NCI-H69 (cell line): ENCODE results near the gene SRRM2.
A peak's percentile ranks its signal among the peaks of the same experiment; 100 is the strongest.

Source experiments
- DNase-seq: peaks from one replicate; lab custom pipeline; 2025; lab: John Stamatoyannopoulos, UW

The SRRM2 gene

DNA sequence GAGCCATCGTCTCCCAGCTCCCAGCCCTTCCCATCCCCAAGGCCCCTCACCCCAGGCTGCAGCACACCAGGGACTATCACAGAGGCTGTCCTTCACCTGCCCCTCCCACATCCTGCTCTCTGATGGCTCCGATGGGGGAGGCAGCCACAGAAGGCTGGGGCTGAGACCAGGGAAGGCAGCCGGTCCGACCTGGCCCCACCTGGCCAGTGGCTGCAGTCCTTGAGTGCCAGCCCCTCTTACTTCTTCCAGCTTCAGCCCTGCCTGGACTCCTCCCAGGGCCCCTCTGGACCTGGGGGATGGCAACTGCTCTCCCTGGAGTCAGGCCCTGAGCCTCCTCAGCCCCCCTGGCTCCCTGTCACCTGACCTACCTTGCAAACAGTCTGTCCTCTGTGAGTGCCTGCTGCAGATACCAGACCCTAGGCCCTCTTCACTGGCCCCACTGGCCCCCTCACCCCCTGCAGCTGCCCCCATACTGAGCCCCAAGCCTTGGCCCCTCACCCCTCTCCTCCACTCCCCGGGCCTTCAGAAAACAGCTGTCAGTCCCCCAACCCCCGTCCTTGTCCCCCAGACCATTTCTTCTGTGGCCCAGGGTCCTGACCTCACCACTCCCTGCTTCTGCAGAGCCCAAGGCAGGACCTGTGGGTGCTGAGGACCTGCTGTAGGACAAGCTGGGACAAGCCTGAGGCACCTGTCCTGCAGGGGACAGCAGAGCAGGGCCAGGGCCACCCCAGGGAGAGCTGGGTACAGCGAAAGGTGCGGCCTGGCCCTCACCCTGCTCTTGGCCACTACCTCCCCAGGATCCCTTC lies 12.6 kb upstream of the SRRM2 start:
- no peak for DNase-seq

GRCh38 chr16:2740476-2740875 lies 12.0 kb upstream of the SRRM2 start:
- DNase-seq: no peak

GRCh38 chr16:2741168-2741567 lies 11.3 kb upstream of the SRRM2 start:
- no peak for DNase-seq

DNA sequence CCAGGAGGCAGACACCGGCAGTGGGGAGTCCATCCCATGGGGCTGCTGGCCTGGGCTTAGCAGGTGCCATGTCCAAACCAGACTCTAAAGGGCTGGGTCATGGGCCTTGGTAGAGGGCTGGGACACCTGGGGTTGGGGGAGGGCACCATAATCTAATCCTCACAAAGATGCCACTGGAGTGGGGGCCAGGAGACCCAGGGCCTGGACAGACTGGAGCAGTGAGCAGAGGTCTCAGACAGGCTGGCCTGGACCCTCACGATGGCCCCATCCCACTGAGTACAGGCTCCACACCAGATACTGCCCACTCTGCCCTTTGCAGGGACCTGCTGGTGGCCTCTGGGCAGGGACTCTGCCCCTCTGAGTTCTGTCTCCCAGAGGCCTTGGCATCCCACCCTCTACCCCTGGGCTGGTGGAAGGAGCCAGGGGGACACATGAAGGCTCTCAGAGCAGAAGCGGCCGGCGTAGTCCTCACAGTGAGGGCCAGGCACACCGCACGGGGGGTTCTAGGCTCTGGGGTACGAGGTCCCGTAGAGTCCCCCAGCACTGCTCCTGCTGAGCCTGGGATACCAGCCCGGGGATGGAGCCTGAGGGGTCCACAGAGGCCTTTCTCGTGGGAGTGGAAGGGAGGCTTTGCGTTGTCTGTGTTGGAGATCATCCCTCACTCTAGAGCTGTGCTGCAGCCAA lies 10.0 kb upstream of the SRRM2 start:
- no peak for DNase-seq

DNA sequence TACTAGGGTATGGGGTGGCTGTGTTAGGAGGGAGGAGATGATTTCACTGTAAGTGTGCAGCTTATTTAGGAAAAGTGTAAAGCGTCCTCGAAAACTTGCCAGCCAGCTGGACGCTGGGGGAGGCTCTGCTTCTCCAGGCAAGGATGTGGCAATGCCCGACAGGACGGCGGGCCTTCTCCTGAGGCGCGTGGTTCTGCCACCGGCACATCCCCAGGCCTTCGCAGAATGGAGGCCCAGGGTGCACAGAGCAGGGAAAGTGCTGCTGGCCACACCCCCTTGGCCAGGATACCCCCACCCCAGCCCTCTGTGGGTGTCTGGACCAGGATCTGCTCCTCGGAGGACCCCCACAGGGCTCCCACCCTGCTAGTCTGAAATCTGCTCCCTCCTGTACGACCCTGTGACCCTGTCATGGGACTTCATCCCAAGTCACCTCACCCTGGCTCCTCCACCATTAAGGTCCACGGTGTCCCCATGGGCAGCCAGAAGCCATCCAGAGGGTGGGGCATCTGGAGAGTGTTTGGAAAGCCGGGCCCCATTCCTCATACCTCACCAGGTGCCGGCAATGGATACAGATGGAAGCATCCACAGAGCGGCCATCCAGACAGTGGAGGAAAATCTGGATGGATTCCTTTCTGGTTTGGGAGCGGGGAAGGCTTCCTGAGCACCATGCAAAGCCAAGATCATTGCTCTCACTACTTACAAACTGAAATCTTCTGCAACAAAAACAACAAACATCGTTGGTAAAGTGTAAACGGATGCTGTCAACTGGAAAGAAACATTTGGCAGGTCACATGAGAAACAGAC lies 9.2 kb upstream of the SRRM2 start:
- no peak for DNase-seq

GRCh38 chr16:2744711-2745110 lies 7.7 kb upstream of the SRRM2 start:
- DNase-seq: no peak

GRCh38 chr16:2745116-2745890 lies 7.1 kb upstream of the SRRM2 start:
- DNase-seq: no peak

DNA sequence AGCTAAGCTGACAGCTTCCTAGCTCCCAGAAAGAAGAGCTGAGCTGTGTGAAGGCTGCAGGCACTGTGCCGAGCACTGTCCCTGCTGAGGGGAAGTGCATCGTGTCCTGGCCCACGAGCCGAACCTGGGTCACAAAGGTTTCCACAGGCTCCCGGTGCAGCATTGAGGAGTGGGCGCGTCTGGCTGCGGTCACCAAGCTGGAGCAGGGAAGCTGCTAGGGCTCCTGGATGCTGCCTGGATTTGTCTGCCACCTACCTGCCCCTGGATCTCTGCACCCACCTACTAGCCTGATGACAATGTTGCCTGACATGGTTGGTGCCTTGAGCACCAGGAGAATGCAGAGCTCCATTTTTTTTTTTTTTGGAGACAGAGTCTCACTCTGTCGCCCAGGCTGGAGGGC lies 6.5 kb upstream of the SRRM2 start:
- no peak for DNase-seq

- DNase-seq: peak; percentile 31
Observed at GRCh38 chr16:2748757-2749455, 3.5 kb upstream of the SRRM2 start.

- peak; percentile 25 for DNase-seq
Observed at GRCh38 chr16:2749476-2749875, 3.0 kb upstream of the SRRM2 start.

GRCh38 chr16:2749936-2750335 lies 2.5 kb upstream of the SRRM2 start:
- no peak for DNase-seq

DNA sequence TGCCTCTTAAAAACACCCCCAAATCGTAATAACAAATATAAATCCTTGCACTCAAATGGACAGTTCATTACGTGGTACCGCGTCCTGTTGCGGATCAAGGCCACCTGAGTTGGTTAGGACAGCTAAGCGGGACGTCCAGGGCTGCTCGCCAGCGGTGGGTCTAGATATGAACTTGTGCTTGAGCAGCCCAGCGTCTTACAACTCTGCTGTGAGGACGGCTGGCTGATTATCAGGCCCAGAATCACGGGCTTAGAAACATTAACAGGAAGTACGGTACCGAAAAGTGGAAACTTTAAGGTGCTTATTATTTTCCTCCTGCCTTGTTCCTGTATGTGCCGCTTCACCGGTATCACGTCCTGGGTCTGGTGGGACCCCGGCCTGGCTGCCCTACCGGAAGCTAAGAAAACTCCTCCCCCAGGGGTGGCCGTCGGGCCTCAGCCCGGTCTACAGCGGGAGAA lies 832 bp upstream of the SRRM2 start:
- peak; percentile 89 for DNase-seq

GRCh38 chr16:2752850-2753732 lies 653 bp downstream of the SRRM2 start:
- DNase-seq: peak; percentile 97

- DNase-seq: peak; percentile 59
Observed at GRCh38 chr16:2753733-2754020, 1.2 kb downstream of the SRRM2 start.

- no peak for DNase-seq
Observed at GRCh38 chr16:2755158-2755557, 2.7 kb downstream of the SRRM2 start.

- no peak for DNase-seq
Observed at GRCh38 chr16:2756288-2757015, 4.0 kb downstream of the SRRM2 start.

DNA sequence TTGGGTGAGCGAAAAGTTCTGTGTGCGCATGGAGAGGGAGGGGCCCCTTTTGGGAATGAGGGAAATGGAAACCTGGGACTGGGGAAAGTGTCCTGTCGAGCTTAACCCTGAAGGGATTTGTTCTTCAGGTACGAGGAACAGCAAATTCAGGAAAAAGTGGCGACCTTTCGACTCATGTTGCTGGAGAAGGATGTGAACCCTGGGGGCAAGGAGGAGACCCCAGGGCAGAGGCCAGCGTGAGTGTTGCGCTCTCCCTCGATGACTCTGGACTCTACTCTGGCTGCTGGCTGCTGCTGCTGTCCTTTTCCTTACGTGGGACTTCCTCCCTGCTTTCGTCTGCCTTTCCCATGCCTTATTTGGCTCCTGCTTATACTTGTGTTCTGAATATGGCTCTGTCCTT lies 4.9 kb downstream of the SRRM2 start:
- DNase-seq: no peak

DNA sequence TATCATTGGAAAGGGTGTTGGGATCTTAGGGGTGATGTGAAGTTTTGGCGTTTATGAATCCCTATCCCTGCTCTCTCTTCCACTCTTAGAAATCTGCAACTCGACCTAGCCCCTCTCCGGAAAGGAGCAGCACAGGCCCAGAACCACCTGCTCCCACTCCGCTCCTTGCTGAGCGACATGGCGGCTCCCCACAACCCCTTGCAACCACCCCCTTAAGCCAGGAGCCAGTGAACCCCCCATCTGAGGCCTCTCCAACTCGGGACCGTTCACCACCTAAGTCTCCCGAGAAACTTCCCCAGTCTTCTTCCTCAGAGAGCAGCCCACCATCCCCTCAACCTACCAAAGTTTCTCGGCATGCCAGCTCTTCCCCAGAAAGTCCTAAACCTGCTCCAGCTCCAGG lies 9.0 kb downstream of the SRRM2 start:
- DNase-seq: no peak

DNA sequence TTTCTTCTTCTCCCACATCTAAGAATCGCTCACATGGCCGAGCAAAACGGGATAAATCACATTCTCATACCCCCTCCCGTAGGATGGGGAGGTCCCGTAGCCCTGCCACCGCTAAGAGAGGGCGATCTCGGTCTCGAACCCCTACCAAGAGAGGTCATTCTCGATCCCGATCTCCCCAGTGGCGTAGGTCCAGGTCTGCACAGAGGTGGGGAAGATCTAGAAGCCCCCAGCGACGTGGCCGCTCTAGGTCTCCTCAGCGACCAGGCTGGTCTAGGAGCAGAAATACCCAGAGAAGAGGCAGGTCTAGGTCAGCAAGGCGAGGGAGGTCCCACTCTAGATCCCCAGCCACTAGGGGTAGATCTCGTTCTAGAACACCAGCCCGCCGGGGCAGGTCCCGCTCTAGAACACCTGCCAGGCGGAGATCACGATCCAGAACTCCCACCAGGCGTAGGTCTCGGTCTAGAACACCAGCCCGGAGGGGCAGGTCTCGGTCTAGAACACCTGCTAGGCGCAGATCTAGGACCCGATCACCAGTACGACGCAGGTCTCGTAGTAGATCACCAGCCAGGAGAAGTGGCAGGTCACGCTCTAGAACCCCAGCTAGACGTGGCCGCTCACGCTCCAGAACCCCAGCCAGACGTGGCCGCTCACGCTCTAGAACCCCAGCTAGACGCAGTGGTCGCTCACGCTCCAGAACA lies 9.6 kb downstream of the SRRM2 start:
- no peak for DNase-seq
